GM12892 (cell line): ENCODE results near the gene MACROD2.

Experiments used
- POLR2A ChIP-seq: IDR thresholded peaks from 2 replicates; pipeline ENCODE4 v1.6.1; 2011; ENCODE audit warnings: low read depth, low read length, control low read depth
- POLR2AphosphoS5 ChIP-seq: IDR thresholded peaks from 2 replicates; pipeline ENCODE4 v1.6.1; 2011; ENCODE audit warnings: low read depth, low read length, control low read depth

DNA sequence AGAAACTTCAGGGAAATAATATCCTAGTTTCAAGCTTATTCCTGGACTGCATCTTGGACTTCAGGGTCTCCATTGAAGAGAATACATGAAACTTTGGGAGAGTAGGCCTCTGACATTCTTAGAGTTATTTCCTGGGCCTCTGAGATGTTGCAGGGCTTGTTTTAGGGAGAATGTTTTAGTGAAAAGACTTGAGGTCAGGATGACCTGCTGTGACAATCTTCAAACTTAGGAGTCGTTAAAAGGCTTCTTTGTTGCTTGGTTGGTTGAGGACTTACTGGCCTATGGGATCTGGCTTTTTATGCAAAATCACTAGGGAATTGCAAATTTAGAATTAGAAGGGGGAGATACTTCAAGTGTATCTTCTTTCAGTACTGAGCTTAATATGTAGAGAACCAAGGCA is 955.3 kb downstream of the MACROD2 start:
- TF ChIP-seq POLR2AphosphoS5 (no peak), POLR2A (no peak)
